NB4 (cell line): Measurements from ENCODE around the gene SLC35B3.

Source experiments
- DNase-seq: peaks from one replicate; pipeline ENCODE4 v3.0.0; 2010; ENCODE audit warnings: low read depth
- H3K4me3 ChIP-seq: one replicate; pipeline ENCODE4 v1.5.1; 2011; ENCODE audit warnings: mild to moderate bottlenecking, low read depth, low read length, moderate library complexity
- CTCF ChIP-seq: IDR thresholded peaks from one replicate; pipeline ENCODE4 v1.5.1; 2012; ENCODE audit warnings: low read depth, low read length
- MAX ChIP-seq: IDR thresholded peaks from 2 replicates; pipeline ENCODE4 v1.6.1; 2011; ENCODE audit warnings: low read depth, low read length
- MYC ChIP-seq: IDR thresholded peaks from 2 replicates; pipeline ENCODE4 v1.6.1; 2011; ENCODE audit warnings: low read depth, low read length
- POLR2A ChIP-seq: IDR thresholded peaks from 2 replicates; pipeline ENCODE4 v1.6.1; 2011; ENCODE audit warnings: mild to moderate bottlenecking; ENCODE audit not compliant: insufficient read length; ENCODE audit errors: extremely low read depth

The SLC35B3 gene

GRCh38 chr6:8389036-8389818 lies 46.1 kb downstream of the SLC35B3 start:
- no peak overlapping the region for H3K4me3 ChIP-seq
- TF ChIP-seq POLR2A, result no peak
- no peak for TF ChIP-seq MYC
- no peak for TF ChIP-seq CTCF
- no peak for TF ChIP-seq MAX
- no peak for DNase-seq

GRCh38 chr6:8387942-8388437 lies 47.4 kb downstream of the SLC35B3 start:
- no peak overlapping the region for H3K4me3 ChIP-seq
- DNase-seq, result no peak
- no peak for TF ChIP-seq CTCF
- TF ChIP-seq MYC, result no peak
- no peak for TF ChIP-seq POLR2A
- no peak for TF ChIP-seq MAX

GRCh38 chr6:8383584-8383983 lies 51.8 kb downstream of the SLC35B3 start:
- no peak overlapping the region for H3K4me3 ChIP-seq
- TF ChIP-seq POLR2A (no peak), CTCF (no peak), MYC (no peak), MAX (no peak)
- no peak for DNase-seq

- no peak overlapping the region for H3K4me3 ChIP-seq
- no peak for DNase-seq
- TF ChIP-seq MAX (no peak), POLR2A (no peak), MYC (no peak), CTCF (no peak)
Observed at GRCh38 chr6:8382434-8382833, 52.9 kb downstream of the SLC35B3 start.

GRCh38 chr6:8375916-8376315 lies 59.4 kb downstream of the SLC35B3 start:
- no peak for DNase-seq
- no peak overlapping the region for H3K4me3 ChIP-seq
- no peak for TF ChIP-seq POLR2A
- TF ChIP-seq MYC, result no peak
- TF ChIP-seq MAX, result no peak
- no peak for TF ChIP-seq CTCF
